Measurements from ENCODE around the gene ERGIC3. TPM values are rescaled to one million over a fixed set of nuclear protein-coding genes. Genes with fewer than 3 reads are reported as not detected.
A peak's percentile ranks its signal among the peaks of the same experiment; 100 is the strongest.

ERGIC3 gene
- total and polyA plus RNA-seq, 7 donors, result 61.7 to 83.5 (median 67.9) TPM

GRCh38 chr20:35497780-35498189, 44.1 kb upstream of the ERGIC3 start:
- TF ChIP-seq, protein P1, sequence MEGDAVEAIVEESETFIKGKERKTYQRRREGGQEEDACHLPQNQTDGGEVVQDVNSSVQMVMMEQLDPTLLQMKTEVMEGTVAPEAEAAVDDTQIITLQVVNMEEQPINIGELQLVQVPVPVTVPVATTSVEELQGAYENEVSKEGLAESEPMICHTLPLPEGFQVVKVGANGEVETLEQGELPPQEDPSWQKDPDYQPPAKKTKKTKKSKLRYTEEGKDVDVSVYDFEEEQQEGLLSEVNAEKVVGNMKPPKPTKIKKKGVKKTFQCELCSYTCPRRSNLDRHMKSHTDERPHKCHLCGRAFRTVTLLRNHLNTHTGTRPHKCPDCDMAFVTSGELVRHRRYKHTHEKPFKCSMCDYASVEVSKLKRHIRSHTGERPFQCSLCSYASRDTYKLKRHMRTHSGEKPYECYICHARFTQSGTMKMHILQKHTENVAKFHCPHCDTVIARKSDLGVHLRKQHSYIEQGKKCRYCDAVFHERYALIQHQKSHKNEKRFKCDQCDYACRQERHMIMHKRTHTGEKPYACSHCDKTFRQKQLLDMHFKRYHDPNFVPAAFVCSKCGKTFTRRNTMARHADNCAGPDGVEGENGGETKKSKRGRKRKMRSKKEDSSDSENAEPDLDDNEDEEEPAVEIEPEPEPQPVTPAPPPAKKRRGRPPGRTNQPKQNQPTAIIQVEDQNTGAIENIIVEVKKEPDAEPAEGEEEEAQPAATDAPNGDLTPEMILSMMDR (IDR thresholded peaks at IDR 0.05), result peak; percentile 38
- Histone ChIP-seq H3K9me3 (no peaks in the 10 kb centered on the region), H3K4me1 (peaks cover 30% of the 10 kb centered on the region), H3K36me3 (ENCODE audit: insufficient read depth in 1 of 2, low read depth in 1 of 2) (peaks cover 0 to 94% of the 10 kb centered on the region in 2 donors), H3K27me3 (ENCODE audit: insufficient read depth in 3 of 3, low read length in 2 of 3) (no peaks in the 10 kb centered on the region), H3K27ac (peak overlapping the region; percentile 85), H3K4me3 (no peak overlapping the region)
- ATAC-seq (peak; percentile 97 to 98 (median 98)), DNase-seq (peak; percentile 82 to 93)
- WGBS, 3 donors, result 21 to 38% (median 24%) methylated on average over 9 of the region's 9 CpGs
- intact Hi-C loops (cut with DNase I), result loop anchor here in 1 of 2 donors (5.0 kb wide), 1 partner anchor 35 kb away; no protein-coding TSS in a partner anchor

- H3K27me3 ChIP-seq (ENCODE audit: insufficient read depth in 3 of 3, low read length in 2 of 3), result no peaks in the 10 kb centered on the region
- no peaks in the 10 kb centered on the region for H3K9me3 ChIP-seq
- 87 to 100% (median 95%) methylated on average over 1 of the region's 1 CpG for WGBS, 3 donors
- no peak for DNase-seq
- ATAC-seq, result no peak
- H3K27ac ChIP-seq, result no peak overlapping the region
- peaks cover 0 to 94% of the 10 kb centered on the region in 2 donors for H3K36me3 ChIP-seq (ENCODE audit: insufficient read depth in 1 of 2, low read depth in 1 of 2)
- intact Hi-C loops (cut with DNase I), result loop anchor here in 1 of 2 donors (5.0 kb wide), 1 partner anchor 37 kb away; no protein-coding TSS in a partner anchor
- no peak overlapping the region for H3K4me3 ChIP-seq
- H3K4me1 ChIP-seq, result peaks cover 30% of the 10 kb centered on the region
- TF ChIP-seq, protein P1 (IDR thresholded peaks at IDR 0.05), result no peak
Observed at GRCh38 chr20:35499271-35499670, 42.6 kb upstream of the ERGIC3 start.

- peaks cover 3% of the 10 kb centered on the region for H3K4me1 ChIP-seq
- intact Hi-C loops (cut with DNase I), result no loop called here
- H3K9me3 ChIP-seq, result no peaks in the 10 kb centered on the region
- TF ChIP-seq, protein P1 (IDR thresholded peaks at IDR 0.05), result no peak
- H3K27ac ChIP-seq, result no peak overlapping the region
- peaks cover 0 to 95% of the 10 kb centered on the region in 2 donors for H3K36me3 ChIP-seq (ENCODE audit: insufficient read depth in 1 of 2, low read depth in 1 of 2)
- ATAC-seq (no peak), DNase-seq (no peak)
- no peak overlapping the region for H3K4me3 ChIP-seq
- 91 to 97% (median 94%) methylated on average over 8 of the region's 8 CpGs for WGBS, 3 donors
- no peaks in the 10 kb centered on the region for H3K27me3 ChIP-seq (ENCODE audit: insufficient read depth in 3 of 3, low read length in 2 of 3)
Observed at GRCh38 chr20:35502352-35502751, 39.5 kb upstream of the ERGIC3 start.

GRCh38 chr20:35503281-35503680, 38.6 kb upstream of the ERGIC3 start:
- Histone ChIP-seq H3K4me1 (no peaks in the 10 kb centered on the region), H3K4me3 (no peak overlapping the region), H3K27ac (no peak overlapping the region), H3K36me3 (ENCODE audit: insufficient read depth in 1 of 2, low read depth in 1 of 2) (peaks cover 3 to 96% of the 10 kb centered on the region in 2 donors), H3K9me3 (no peaks in the 10 kb centered on the region), H3K27me3 (ENCODE audit: insufficient read depth in 3 of 3, low read length in 2 of 3) (no peaks in the 10 kb centered on the region)
- no peak for ATAC-seq
- TF ChIP-seq, protein P1 (IDR thresholded peaks at IDR 0.05), result no peak
- DNase-seq, result no peak
- WGBS, 3 donors, result 91 to 96% (median 94%) methylated on average over 10 of the region's 10 CpGs
- intact Hi-C loops (cut with DNase I), result no loop called here
